GM18519 (cell line): ENCODE data around the gene CDH12.
"Not testable (repeated sequence)": the region's sequence is repeated elsewhere in the genome, so short reads cannot be mapped to it uniquely, and the experiment has no call there.

Experiments used
- ATAC-seq: cut with Tn5 transposase; IDR thresholded peaks from one replicate; pipeline ENCODE4 v1.9.1; 2021; ENCODE audit warnings: mild to moderate bottlenecking, moderate library complexity; ENCODE audit not compliant: unreplicated experiment, low FRiP score

CDH12 gene

DNA sequence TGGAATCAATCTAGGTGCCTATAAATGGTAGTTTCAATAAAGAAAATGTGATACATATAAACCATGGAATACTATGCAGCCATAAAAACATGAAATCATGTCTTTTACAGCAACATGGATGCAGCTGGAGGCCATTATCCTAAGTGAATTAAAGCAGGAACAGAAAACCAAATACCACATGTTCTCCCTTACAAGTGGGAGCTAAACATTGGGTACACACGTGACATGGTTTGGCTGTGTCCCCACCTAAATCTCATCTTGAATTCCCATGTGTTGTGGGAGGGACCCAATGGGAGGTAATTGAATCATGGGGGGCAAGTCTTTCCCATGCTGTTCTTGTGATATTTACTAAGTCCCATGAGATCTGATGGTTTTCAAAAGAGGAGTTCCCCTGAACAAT is 78.9 kb downstream of the CDH12 start:
- not testable (repeated sequence) for ATAC-seq

DNA sequence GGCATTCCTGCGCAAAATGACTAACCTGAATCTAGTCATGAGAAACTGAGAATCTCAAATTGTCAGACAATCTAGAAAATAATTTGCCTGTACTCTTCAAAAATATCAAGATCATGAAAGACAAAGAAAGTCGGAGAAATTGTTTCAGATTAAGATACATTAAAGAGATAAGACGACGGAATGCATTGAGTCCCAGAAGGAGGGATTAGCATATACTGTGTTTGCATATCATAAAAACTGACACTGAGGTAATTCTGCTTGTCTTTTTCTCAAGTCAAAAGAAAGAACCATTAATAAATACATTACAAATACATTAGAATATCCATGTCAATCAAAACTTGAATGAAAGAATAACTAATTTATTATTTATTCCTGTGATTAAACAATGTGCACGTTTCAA is 88.4 kb downstream of the CDH12 start:
- ATAC-seq = no peak

DNA sequence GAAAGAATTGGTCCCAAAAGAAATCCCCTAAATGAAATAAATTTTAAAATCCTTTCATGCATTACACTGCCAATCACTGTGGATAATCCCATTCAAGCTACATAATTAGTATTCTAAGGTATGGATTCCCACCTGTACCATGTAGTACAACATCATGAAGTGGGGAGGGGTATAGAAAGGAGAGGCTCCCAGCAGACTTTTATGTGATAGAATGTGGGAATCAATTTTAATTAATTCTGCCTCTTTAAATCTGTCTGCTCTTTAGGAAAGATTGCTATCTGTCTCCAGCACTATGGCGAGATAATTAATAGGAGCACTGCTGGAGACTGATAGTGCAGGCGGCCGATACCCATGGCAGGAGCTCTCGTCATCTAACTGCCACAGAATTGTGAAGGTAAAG is 95.4 kb downstream of the CDH12 start:
- no peak for ATAC-seq

DNA sequence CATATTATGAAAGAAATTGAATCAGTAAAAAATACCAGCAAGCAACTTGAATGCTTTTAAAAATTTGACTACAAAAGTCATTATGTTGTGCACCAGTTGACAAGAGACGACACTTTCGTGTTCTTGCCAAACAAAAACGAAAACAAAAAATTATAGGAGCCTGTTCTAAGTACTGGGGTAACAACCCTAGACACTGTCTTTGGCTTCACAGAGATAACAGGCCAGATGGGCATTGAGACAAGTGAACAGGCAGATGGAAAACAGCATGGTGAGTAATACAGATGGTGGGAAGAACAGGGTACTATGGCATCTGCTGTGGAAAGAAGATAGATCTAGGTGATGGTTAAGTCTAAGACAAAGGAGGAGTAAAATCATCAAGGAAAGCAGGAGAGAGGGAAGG is 99.0 kb downstream of the CDH12 start:
- ATAC-seq = no peak

DNA sequence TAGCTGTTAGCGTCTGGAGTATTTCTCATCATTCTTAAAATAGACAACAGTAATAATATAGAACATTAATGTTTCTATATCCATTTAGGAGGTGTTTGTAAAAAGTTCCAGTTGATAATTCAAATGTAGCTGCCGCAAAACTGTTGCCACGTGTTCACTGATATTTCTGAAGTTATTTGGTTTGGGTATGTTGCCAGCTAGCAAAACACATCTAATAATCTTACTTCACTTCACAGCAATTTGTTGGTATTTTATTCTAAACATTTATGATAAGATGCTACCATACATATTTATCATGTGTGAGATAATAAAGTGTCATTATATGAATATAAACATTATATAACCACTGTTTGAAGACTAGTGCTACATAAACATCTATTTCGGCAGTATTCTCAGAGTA is 101.6 kb downstream of the CDH12 start:
- ATAC-seq = no peak

DNA sequence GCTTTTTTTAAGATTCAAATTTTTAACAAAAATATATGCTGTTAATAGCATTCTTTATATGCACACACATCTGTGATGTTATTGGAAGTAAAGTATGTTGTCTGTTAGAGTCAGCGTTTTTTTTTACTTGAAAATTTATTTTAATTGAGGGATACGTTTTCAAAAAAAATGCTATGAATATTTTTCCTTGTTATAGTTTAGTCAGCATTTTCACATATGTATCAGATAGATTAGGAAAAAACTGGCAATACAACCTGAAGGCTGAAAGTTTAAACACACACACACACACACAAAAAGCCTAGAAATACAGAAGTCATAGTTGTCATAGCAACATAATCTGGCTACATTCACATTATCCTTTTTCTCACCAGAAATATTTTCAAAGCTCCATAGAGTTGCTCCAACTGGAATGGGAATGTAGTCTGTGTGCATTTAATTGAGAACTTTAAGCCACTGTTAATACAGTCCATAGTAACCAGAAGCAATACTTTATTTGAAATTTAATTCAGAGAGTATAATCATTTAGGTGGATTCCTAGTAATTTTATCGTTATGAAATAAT is 116.6 kb downstream of the CDH12 start:
- no peak for ATAC-seq

DNA sequence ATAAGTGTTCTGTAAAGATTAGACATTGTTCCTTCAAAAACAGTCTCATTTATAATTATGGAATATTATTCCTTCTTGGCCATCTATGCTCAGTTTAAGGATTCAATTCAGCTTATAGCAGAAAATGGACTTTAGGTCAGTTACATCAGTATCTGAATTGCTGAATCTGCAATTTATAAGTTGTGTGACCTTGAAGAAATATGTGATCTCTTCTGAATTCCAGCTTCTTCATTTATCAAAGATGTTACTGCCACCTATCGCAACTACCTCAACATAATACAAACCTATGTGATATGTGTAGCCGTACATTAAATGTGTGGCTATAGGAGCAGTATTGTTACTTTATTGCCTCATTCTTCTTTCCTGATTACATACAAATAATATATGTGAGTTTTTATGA is 118.2 kb downstream of the CDH12 start:
- ATAC-seq = no peak

DNA sequence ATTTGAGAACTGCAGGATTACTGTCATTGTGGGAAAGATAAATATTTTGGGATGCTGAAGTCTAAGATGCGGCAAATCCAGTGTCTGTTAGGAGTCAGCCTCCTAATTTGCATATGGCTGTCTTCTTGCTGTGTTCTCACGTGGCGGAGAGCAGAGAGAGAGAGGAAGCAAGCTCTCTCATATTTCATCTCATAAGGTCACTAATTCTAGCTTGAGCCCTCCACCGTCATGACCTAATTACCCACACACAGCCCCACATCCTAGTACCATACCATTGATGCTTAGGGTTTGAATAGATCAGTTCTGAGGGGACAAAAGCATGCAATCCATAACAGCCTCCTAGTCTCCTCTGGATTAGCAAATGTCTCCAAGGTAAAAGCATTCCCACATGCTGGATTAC is 124.5 kb downstream of the CDH12 start:
- no peak for ATAC-seq

DNA sequence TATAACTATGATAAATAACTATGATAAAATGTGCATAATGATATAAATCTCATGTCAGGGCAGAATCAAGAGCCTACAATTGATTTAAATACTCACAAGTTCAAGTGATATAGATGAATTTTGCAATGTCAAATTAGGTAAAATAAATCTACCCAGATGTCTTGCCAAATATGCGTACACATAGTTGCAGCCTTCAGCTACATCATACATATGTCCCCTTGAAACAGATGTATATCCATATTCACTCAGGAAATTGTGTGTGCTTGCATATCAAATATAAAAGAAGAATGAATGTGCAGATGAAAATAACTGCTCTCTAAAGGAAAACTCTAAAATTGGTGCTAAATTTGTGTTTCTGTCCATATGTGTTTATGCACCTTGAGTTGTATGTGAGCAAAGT is 130.7 kb downstream of the CDH12 start:
- no peak for ATAC-seq

DNA sequence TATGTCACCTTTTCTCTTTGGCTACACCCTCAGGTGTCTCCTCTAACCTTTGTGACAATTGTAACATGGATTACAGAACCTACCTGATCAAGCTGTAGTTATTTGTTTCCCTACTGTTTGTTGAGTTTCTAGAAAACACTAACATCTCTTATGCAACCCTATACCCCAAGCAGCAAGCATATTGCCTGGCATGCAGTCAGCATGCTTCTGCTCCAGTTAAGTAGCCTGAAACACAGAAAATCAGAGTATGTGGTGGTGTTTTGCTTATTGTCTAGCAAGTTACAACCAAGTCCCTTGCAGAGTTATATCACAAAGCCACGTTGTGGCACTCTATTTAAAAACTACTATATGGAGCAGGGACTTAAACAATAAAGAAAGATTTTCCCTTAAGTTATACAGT is 131.1 kb downstream of the CDH12 start:
- no peak for ATAC-seq

DNA sequence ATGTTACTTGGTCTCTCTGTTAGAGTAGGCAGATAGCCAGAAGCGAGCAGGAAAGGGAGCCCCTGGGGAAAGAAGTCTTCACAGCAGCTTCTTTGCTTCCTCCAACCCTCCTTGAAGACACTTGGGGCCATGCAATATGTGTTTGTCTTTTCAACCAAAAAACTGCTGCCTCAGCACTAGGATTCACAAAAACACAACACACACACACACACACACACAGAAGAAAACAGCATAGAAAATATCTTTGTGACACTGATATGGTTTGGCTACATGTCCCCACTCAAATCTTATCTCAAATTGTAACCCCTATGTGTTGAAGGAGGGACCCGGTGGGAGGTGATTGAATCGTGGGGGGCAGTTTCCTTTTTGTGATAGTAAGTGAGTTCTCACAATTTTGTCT is 133.3 kb downstream of the CDH12 start:
- no peak for ATAC-seq

DNA sequence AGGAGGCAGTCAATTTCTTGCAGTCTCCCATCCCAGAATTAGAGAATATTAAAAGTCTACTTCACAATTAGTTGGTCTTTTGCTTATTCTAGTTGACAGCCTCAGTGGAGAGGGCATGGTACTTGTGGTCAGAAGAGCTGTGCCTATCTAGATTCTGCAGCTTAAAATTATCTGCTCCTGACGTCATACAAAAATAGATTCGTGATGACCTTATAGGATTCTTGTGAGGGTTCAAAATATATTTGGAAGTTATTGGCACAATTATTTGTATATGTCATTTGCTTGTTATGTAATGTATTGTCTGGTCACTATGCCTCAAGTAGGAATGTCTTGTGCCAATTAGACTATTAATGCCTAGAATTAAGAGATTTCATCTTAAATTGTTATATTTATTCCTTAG is 142.5 kb downstream of the CDH12 start:
- ATAC-seq = no peak

DNA sequence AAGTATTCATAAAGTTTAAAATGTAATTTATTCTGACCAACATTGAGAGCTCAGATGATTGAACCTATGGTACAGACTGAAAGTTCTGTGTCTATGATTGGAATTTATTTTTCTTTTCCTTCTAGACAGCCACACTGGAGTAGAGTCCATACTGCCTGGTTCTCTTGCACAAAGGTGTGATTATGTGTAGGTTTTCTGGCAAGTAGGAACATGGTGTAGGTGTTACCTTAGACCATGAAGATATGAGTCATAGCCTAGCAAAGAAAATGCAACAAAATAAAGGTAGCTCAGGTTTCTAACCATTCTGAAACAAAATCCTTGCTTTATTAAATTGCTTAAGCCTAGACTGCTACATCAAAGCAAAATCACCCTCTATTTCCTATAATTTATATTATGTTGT is 143.4 kb downstream of the CDH12 start:
- ATAC-seq = no peak

DNA sequence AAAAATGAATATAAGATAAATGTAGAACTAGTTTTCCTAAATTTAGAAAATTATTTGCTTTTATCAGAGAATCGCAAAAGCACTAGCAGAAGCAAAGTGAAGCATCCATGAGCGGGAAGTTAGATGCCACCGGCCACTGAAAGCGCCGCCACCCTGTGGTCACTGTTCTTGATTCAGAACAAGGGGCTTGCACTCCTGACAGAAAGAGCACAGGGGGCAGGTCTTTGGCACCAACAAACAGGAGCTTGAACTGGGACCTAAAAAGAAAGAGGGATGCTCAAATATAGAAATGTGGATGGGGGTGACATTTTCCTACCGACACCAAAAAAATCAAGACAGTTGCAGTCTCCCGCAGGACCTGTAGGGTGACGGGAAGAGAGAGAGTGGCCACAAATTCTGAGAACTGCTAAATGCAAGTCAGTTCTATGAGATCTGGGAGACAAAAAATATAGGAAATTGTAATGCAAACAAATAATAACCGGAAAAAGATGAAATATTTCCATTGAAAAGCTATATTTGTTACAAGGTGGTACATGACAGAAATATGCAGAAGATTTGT is 144.3 kb downstream of the CDH12 start:
- ATAC-seq = no peak

DNA sequence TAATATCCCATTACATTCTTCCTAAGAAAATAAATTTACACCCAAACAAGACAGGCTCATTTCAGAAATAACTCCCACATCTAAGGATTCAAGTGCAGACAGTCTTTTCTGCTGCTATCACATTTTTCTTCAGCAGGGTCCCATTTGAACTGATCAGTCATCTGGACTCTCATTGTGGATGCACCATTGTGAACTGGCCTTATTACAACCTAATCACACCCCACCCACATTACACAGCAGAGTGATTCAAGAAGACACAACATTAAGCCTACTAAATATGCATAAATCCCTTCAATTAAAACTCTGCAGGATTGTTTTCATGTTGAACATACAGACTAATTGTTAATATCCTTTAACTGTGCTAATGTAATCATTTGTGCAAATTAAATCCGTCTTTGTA is 146.2 kb downstream of the CDH12 start:
- no peak for ATAC-seq

DNA sequence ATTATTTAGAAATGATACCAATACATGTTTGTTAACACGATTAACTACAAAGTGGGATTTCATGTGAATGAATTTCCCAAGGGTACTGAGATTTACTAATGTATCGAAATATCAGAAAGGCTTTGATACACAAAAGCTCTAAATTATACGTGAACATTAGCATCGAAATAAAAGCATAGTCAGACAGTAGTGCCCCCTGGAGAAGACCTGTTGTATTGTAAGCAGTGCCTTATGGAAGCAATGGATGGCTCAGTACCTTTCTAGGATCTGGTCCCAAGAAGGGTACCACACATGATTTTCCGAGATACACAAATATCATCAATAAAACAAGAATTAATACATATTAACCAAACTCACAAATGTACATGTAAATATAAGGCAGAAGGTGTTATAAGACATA is 153.8 kb downstream of the CDH12 start:
- no peak for ATAC-seq

DNA sequence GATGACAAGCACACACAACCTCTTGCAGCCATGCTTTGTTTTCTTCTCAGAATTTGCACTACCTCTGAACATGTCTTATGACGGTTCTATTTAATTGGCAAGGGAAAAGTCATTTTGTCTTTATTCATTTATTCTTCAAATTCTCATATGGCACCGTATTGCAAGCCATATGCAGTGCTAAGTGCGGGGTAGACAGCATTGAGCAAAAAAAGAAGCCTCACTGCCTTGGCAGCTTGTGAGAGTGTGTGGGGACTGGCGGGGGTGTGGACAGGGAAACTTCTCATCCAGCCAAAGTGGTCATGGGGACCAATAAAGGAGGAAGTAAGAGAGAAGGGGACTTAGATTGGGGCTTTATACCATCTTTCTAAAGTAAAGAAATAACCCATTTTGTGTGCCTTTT is 160.0 kb downstream of the CDH12 start:
- no peak for ATAC-seq

DNA sequence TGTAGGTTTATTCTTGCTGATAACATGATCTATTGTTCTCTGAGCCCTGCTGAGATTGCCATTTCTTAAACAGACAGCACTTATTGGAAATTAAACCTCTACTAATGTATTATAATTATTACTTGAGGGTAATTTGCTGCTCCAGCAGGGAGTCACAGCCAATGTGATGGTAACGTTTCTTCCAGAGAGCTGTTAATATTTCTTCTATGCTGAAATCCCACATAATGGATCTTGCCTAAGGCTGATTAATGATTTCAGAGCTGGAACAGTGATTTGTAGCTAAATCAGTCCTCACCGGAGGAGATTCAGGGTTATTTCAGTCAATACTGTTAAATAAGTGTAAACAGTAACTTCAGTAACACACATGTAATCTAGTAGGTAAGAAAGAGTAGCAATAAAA is 170.1 kb downstream of the CDH12 start:
- no peak for ATAC-seq

DNA sequence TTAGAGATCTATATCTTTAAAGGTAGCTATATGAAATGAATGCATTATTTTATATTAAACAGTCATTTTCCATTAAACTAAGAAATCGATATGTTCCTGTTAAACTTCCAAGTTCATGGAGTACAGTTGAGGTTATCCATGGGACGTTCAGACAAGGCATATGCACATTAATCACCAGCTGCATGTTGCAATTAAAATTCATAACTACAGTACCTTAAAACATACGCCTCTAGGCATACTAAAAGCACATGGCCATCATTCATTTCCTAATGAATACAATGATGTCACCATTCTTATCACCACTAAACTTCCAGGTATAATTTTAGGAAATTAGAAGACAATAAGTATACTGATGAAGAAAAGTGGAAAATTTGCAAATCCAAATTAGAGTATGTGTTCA is 174.3 kb downstream of the CDH12 start:
- no peak for ATAC-seq

DNA sequence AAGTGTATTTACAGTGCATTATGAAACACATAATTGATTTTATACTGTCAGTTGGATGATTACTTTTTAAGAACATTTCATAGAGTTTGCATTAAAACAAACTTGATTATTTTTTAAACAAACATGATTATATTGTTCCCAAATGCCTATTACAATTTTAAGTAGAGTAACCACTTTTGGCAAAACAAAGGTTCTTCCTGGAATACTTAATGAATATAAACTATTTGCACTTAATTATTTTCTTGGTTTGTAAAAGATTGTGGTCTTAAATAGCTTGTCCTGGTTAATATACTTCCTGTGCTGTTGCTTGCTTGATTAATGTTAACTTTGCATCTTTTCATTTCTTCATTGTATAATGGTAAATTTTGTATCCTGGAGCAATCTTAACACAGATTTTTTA is 180.0 kb downstream of the CDH12 start:
- no peak for ATAC-seq

DNA sequence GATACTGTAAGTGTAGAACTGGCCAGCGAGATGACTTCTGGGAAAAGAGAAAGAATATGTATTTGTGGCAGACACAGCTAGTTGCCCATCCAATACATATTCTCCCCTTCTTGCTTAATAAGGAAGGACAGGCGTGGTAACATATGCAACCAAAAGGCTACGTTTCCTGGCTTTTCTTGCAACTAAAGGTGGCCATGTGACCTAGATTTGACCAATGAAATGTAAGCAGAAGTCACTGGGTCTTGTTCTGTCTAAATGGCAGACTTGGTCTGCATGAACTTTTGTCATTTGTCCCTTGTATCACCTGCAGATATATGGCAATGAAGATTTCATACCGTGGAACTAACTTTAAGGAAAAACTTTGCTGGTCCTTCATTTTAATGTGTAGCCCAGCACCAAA is 183.8 kb downstream of the CDH12 start:
- no peak for ATAC-seq

DNA sequence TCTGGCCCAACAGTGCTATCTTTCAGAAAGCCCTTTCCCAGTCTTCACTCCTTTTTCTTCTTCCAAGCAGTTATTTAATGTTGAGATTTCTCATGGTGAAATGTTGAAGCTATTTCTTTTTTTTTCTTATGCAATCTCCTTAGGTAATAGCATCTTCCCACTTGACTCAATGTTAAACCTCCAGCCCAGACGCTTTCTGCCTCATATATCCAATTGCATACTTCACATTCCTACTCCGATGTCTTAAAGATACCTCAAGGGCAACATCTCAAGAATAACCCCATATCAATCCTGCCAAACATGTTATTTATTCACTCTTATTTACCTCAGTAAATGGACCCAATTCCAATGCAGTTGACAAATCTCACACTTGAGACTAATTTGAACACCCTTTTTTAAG is 187.3 kb downstream of the CDH12 start:
- no peak for ATAC-seq

DNA sequence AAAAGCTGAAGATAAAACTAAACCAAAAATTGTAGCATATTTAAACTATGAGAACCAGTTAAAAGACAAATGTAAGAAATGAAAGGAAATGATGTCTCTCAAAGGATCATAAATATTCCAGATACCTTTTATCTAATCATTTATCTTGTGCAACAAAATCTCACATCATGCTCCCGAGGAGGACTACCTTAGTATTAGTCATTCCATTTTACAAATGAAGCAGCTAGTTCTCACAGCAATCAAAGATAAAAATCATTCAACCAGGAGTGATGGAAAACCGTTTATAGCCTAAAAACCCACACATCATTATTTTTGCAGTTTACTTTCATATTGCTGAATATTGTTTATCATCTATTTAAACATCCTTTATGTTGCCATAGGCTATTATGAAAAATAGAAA is 190.0 kb downstream of the CDH12 start:
- ATAC-seq = no peak
